Activated naive CD8-positive, alpha-beta T cell (primary cell): ENCODE results near the gene SMARCAL1.
A peak's percentile ranks its signal among the peaks of the same experiment; 100 is the strongest.
"Not testable (repeated sequence)": the region's sequence is repeated elsewhere in the genome, so short reads cannot be mapped to it uniquely, and the experiment has no call there.

Source experiments
- H3K27ac Mint-ChIP-seq: one replicate; pipeline ENCODE4 v1.8.0; 2021; ENCODE audit warnings: mixed read lengths
- H3K27me3 Mint-ChIP-seq: one replicate; pipeline ENCODE4 v1.8.0; 2021; ENCODE audit warnings: mixed read lengths
- H3K36me3 Mint-ChIP-seq: one replicate; pipeline ENCODE4 v1.8.0; 2021; ENCODE audit warnings: mixed read lengths
- H3K4me1 Mint-ChIP-seq: one replicate; pipeline ENCODE4 v1.8.0; 2021; ENCODE audit warnings: low read depth, mixed read lengths
- H3K4me3 Mint-ChIP-seq: one replicate; pipeline ENCODE4 v1.8.0; 2021; ENCODE audit warnings: mild to moderate bottlenecking, mixed read lengths
- H3K9me3 Mint-ChIP-seq: one replicate; pipeline ENCODE4 v1.8.0; 2021; ENCODE audit warnings: low read depth, mixed read lengths

Gene SMARCAL1

DNA sequence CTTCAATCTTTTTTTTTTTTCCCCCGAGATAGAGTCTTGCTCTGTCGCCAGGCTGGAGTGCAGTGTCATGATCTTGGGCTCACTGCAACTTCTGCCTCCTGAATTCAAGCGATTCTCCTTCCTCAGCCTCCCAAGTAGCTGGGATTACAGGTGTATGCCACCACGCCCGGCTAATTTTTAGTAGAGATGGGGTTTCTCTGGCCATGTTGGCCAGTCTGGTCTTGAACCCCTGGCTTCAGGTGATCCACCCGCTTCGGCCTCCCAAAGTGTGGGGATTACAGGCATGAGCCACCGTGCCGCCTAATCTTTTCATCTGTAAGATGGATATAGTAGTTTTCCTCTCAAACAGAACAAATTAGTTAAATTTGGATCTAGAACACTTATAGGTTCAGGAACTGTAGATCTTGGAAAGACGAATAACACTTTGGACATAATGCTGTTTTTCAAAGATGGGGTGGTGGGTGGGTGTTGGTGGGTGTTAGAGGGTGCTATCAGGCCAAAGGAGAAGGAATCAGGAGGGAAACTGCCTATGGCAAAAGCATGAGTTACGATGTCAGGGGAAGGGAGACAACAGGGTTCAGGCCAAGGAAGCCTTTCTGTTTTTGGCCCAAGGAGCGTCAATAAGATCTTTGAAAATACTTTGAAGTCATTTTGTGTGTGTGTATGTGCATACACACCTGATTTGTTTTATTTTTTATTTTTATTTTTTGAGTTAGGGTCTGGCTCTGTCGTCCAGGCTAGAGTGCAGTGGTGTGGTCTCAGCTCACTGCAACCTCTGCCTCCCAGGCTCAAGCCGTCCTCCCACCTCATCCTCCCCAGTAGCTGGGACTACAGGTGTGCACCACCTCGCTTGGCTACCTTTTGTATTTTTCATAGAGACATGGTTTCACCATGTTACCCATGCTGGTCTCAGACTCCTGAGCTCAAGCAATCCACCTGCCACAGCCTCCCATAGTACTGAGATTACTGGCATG, 93.1 kb downstream of the SMARCAL1 start:
- Mint-ChIP-seq H3K4me3 (no peak overlapping the region), H3K27me3 (no peaks in the 10 kb centered on the region)

DNA sequence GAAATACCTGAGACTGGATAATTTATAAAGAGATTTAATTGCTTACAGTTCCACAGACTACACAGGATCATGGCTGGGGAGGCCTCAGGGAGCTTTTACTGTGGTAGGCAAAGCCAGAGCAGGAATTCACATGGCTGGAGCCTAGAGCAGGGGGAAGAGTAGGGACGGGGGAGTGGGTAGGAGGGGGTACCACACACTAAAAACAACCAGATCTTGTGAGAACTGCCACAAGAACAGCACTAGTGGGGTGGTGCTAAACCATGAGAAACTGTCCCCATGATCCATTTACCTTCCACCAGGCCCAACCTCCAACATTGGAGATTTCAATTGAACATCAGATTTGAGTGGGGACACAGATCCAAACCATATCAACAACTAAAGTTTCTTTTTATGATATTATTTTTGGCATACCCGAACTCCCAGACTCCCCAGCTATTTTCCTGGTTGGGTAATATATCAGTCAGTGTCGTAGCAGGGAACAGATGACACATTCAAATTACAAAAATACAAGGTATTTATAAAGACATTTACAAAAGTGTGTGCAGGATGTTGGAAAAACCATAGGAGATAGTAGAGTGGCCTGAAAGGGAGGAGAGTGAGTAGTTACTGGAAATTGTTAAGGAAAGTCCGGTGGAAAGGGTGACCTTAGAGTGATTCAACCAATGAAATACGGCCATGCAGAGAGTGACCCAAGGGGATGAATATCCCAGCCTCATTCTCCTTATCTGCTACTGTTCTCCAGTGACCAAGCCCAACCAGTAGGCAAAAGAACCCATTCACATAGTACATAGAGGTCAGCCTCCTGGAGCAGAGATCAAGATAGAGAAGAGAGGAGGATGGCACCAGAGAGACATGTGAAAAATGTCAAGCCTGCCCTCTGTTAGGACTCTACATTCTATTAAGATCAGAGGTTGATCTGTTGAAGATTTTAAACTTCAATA, 95.2 kb downstream of the SMARCAL1 start:
- H3K4me3 Mint-ChIP-seq = no peak overlapping the region
- H3K4me1 Mint-ChIP-seq = peaks cover 20% of the 10 kb centered on the region
- no peaks in the 10 kb centered on the region for H3K27me3 Mint-ChIP-seq
- no peaks in the 10 kb centered on the region for H3K9me3 Mint-ChIP-seq
- H3K27ac Mint-ChIP-seq = no peak overlapping the region
- peaks cover 11% of the 10 kb centered on the region for H3K36me3 Mint-ChIP-seq

More for the DNA sequence above, 93.1 kb downstream of the SMARCAL1 start:
- no peaks in the 10 kb centered on the region for H3K9me3 Mint-ChIP-seq
- peaks cover 24% of the 10 kb centered on the region for H3K36me3 Mint-ChIP-seq
- H3K4me1 Mint-ChIP-seq = peaks cover 38% of the 10 kb centered on the region
- peak overlapping the region; percentile 54 for H3K27ac Mint-ChIP-seq

DNA sequence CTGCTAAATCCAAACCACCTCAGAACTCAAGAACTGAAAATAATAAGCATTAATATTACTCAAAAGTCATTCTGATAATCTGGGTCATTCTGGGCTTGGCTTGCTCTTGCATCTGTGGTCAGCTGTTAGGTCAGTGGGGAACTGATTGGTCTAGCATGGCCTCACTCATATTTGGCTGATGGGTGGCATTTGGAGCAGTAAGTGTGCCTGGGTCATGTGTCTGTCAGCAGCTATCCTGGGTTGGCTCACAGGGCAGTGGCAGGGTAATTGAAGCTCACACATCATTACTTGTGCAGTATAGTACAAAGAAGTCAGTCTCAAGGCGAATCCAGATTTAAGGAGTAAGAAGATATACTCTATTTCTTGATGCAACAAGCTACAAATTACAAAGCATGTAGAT, 95.9 kb downstream of the SMARCAL1 start:
- Mint-ChIP-seq H3K27me3 (no peaks in the 10 kb centered on the region), H3K4me1 (peaks cover 13% of the 10 kb centered on the region), H3K4me3 (no peak overlapping the region), H3K27ac (peak overlapping the region; percentile 24), H3K36me3 (peaks cover 7% of the 10 kb centered on the region), H3K9me3 (no peaks in the 10 kb centered on the region)

DNA sequence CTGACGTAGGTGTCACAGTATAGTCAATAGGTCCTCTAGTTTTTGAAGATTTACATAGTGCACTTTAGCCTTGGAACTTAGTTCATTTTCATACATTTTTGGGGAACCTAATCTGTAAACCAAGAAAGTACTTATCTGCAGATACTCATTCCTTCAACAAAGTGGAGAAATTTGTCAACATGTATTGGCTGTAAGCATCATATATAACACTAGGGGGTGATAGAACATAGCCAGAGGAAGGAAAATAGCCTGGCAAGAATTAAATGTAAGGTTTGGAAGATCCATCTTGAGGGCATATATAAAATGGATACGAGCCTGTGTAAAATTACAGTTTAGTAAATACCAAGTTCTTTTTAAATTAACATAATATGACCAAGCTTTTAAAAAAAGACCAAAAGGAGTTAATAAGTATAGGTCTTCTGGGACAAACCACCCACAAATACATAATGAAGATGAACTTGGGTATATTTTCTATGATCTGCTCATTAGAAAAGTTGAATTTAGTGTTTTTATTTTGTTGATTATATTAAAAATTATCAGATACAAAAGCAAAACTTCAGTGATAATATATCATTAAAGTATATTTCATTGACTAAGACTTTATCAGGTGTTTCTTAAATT, 104.6 kb downstream of the SMARCAL1 start:
- Mint-ChIP-seq H3K27ac (no peak overlapping the region), H3K9me3 (no peaks in the 10 kb centered on the region), H3K36me3 (no peaks in the 10 kb centered on the region), H3K4me3 (no peak overlapping the region), H3K4me1 (no peaks in the 10 kb centered on the region), H3K27me3 (no peaks in the 10 kb centered on the region)

DNA sequence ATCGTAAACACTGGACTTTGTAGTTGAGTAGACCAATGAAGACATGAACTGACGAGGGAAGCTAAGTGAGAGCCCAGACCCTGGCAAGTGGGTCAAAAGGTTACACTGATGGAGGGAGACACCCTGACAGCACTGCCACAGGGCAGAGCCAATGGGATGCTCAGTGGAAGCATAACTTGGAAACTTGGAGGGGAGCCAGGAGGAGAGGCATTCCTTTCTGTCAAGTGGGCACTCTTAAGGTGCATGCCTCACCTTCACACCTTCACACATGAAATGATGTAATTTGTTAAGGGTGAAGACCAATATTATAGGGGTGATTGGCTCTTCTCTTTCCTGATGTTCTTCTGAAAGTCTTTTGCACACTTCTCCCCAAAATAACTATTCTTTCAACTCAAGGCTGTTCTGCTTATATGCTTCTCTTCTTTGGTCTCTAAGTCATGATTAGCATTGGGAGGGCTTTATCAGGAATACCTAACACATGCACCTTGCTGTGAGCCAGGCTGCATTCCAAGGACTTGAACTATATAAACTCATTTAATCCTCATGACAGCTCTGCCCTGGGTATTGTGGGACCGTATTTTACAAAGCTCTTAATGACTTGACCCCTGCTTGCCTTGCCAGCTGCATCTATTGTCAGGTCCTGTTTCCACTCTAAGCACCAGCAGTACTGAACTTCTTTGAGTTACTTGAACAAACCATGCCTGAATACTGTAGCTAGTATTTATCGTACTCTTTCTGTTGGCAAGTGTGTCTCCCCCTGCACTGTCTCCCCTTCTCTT, 105.4 kb downstream of the SMARCAL1 start:
- Mint-ChIP-seq H3K9me3 (no peaks in the 10 kb centered on the region), H3K4me3 (no peak overlapping the region), H3K27me3 (no peaks in the 10 kb centered on the region), H3K36me3 (no peaks in the 10 kb centered on the region), H3K4me1 (no peaks in the 10 kb centered on the region), H3K27ac (no peak overlapping the region)

DNA sequence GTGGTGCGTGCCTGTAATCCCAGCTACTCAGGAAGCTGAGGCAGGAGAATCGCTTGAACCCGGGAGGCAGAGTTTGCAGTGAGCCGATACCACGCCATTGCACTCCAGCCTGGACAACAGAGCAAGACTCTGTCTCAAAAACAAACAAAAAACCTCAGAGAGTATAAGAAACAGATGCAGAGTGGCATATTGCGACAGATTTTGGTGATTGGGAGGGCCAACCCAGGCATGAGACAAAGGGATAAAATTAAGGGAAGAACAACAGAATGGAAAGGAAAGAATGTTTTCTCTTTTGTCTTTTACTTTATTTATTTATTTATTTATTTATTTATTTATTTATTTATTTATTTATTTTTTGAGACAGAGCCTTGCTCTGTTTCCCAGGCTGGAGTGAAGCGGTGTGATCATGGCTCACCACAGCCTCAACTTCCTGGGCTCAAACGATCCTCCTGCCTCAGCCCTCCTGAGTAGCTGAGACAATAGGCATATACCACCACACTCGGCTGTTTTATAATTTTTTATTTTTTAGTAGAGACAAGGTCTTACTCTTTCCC, 106.4 kb downstream of the SMARCAL1 start:
- H3K27ac Mint-ChIP-seq, H3K4me1 Mint-ChIP-seq, H3K36me3 Mint-ChIP-seq, H3K4me3 Mint-ChIP-seq, H3K27me3 Mint-ChIP-seq, H3K9me3 Mint-ChIP-seq: not testable (repeated sequence)

DNA sequence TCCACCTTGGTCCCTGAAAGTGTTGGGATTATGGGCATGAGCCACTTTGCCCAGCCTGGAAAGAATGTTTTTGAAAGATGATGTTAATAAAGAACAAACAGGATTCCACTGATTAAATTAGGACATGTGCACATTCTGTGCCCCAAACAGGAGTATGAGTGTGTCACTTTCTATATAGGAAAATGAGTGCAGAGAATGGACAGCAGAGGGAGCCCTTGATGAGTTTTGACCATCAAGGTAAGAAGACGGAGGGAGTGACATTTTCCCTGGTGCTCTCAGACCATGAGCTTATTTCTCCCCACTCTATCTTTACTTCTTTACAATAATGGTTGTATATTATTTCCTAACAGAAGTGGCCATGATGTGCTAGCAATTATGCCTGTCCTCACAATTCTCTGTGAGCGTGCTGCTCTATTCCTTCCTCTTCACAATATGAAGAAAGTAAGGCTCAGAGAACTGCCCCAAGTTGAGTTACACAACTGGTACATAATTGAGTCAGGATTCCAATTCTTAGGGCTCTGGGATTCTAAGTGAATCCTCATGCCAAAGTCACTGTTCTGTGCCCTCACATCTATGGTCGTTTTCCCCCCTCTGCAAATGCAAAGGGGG, 107.0 kb downstream of the SMARCAL1 start:
- Mint-ChIP-seq H3K36me3 (no peaks in the 10 kb centered on the region), H3K4me1 (no peaks in the 10 kb centered on the region)

DNA sequence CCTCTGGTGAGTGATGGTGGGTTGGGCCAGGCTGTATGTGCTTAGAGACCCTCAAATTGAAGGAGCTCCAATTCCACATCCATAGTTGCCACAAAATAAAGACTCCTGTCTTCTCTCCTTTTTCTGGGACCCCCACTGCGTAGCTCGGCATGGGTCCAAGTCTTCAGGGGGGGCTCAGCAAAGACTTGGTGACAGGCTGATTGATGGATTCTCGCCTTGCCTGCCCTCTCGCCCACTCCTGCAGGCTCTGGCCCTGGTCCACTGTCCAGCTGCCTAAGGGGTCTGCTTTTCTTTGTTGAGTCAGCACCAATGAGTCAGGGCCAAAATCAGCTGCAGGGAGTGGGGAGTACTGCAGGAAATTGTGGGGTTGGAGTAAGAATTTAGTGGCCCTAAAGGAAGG, 107.8 kb downstream of the SMARCAL1 start:
- Mint-ChIP-seq H3K27me3 (no peaks in the 10 kb centered on the region), H3K4me1 (no peaks in the 10 kb centered on the region), H3K4me3 (no peak overlapping the region), H3K9me3 (no peaks in the 10 kb centered on the region), H3K36me3 (no peaks in the 10 kb centered on the region), H3K27ac (no peak overlapping the region)

More for the DNA sequence above, 107.0 kb downstream of the SMARCAL1 start:
- H3K27ac Mint-ChIP-seq = no peak overlapping the region
- H3K4me3 Mint-ChIP-seq = no peak overlapping the region
- H3K27me3 Mint-ChIP-seq = no peaks in the 10 kb centered on the region
- no peaks in the 10 kb centered on the region for H3K9me3 Mint-ChIP-seq

DNA sequence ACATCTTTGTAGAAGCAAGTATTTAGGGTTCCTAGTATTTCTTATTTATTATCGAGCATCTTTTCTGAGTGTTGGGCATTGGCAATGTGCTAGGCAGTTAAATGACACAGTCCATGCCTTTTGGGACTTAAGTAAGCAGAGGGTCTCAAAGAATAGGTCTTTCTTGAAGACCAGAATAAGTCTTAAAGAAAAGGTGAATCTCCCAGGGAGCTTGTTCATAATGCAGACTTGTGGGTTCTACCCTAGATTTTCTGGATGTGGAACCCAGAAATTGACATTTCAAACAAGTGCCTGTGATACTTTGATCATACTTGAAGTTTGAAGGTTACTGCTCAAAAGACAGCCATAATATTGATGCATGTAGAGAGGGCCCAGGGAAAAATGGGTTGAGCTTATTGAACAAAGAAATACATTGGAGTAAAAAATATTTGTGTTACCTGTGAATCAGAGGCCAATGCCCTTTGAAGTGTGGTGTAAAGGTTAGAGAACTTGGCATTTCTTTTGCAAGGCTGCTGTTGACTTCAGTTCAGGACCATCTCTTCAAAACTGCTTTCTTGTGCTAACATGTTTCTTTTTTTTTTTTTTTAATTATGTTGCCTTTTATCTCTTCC, 110.7 kb downstream of the SMARCAL1 start:
- Mint-ChIP-seq H3K4me1 (no peaks in the 10 kb centered on the region), H3K27ac (no peak overlapping the region), H3K9me3 (no peaks in the 10 kb centered on the region), H3K4me3 (no peak overlapping the region), H3K27me3 (no peaks in the 10 kb centered on the region), H3K36me3 (no peaks in the 10 kb centered on the region)

DNA sequence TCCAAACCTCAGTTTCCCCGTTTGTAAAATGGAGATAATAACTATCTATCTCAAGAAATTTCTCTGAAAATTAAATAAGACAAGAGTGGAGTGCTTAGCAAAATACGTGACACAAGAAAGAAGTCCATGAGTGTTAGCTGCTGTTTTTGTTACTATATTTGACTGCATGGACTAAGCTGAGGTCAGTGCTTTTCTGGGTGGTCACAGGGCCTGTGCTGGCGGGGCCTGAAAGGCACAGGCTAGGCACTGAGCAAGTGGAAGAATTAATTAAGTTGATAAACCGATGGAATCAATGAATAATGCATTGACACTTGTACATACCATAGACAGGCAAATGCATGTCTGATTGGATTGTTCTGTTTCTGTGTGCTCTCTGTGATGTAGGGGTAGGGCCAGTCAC, 113.7 kb downstream of the SMARCAL1 start:
- Mint-ChIP-seq H3K27me3 (no peaks in the 10 kb centered on the region), H3K27ac (no peak overlapping the region), H3K4me1 (no peaks in the 10 kb centered on the region), H3K36me3 (no peaks in the 10 kb centered on the region), H3K4me3 (no peak overlapping the region), H3K9me3 (no peaks in the 10 kb centered on the region)

DNA sequence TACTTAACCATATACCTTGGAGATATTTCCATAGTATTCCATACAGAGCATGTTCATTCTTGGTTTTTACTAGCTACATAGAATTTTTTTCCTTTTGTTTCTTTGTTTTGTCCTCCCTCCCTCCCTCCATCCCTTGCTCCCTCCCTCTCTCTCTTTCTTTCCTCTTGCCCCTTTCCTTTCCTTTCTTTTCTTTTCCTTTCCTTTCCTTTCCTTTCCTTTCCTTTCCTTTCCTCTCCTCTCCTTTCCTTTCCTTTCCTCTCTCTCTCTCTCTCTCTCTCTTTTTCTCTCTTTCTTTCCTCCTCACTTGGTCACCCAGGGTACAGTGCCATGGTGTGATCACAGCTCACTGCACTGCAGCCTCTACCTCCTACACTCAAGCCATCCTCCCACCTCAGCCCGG, 114.7 kb downstream of the SMARCAL1 start:
- no peak overlapping the region for H3K27ac Mint-ChIP-seq
- H3K36me3 Mint-ChIP-seq = no peaks in the 10 kb centered on the region
- H3K27me3 Mint-ChIP-seq = no peaks in the 10 kb centered on the region
- no peaks in the 10 kb centered on the region for H3K4me1 Mint-ChIP-seq
- H3K4me3 Mint-ChIP-seq = no peak overlapping the region
- H3K9me3 Mint-ChIP-seq = no peaks in the 10 kb centered on the region

DNA sequence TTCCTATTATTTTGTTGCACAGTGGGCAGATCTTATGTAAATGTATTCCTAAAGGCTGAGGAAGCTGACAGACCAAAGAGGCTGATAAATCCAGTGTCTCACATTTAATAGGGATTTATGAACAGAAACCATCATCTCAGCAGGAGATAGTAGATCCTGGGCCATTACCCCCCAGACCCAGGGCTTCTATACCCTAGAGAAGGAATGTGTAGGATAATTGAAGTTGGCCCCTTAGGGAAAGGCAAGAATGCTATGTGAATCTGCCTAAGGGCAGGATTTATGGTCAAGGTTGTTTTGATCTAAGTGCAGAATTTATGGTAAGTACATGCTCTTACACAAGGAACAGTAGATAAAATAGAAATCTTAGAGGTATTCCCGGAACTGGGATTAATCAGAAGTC, 115.3 kb downstream of the SMARCAL1 start:
- Mint-ChIP-seq H3K4me1 (no peaks in the 10 kb centered on the region), H3K27ac (no peak overlapping the region), H3K27me3 (no peaks in the 10 kb centered on the region), H3K36me3 (no peaks in the 10 kb centered on the region), H3K9me3 (no peaks in the 10 kb centered on the region), H3K4me3 (no peak overlapping the region)

DNA sequence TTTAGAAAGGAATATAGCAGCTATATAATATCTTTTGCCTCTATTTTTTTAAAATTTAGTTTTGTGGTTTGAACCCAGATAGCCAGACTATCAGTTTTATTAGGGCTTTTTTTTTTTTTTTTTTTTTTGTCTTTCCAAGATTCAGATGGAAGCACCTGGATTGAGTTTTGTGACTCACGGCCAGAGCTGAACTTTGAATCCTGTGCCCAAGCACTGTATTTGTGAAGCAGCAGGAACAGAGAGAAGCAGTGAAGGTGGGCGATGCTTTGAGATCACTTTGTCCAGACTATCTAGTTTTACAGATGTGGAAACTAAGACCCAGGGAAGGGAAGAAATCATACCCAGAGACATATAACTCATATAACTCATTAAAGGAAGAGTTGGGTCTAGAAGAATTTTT, 120.3 kb downstream of the SMARCAL1 start:
- Mint-ChIP-seq H3K9me3 (no peaks in the 10 kb centered on the region), H3K27ac (no peak overlapping the region), H3K4me3 (no peak overlapping the region), H3K27me3 (no peaks in the 10 kb centered on the region), H3K4me1 (no peaks in the 10 kb centered on the region), H3K36me3 (no peaks in the 10 kb centered on the region)
